Esophagus muscularis mucosa (tissue), 4 donors: ENCODE data around the gene PROK1. TPM values are rescaled to one million over a fixed set of nuclear protein-coding genes. Genes with fewer than 3 reads are reported as not detected.

Source experiments
- DNase-seq: peaks from one replicate; pipeline ENCODE4 v3.0.0-alpha.2; 2017; ENCODE audit errors: extremely low spot score
- H3K27ac ChIP-seq, 4 donors: fragments of 200-600 bp; sonication (generic); replicated peaks in 1 of 4; 1 replicate in 3 of 4; 2 replicates in 1 of 4; pipeline ENCODE4 v1.5.1; 2016 to 2019; ENCODE audit warnings: mild to moderate bottlenecking in 1 of 4
- H3K27me3 ChIP-seq, 4 donors: fragments of 200-600 bp; sonication (generic); one replicate each; pipeline versions ENCODE4 v1.5.1 to v1.6.0; 2016 to 2019
- H3K36me3 ChIP-seq, 4 donors: fragments of 200-600 bp; sonication (generic); one replicate each; pipeline ENCODE4 v1.5.1; 2016 to 2019
- H3K4me1 ChIP-seq, 4 donors: fragments of 200-600 bp; sonication (generic); one replicate each; pipeline ENCODE4 v1.5.1; 2016 to 2019
- H3K4me3 ChIP-seq, 4 donors: fragments of 200-600 bp; sonication (generic); 1 replicate in 2 of 4; 2 replicates in 2 of 4; pipeline ENCODE4 v1.5.1; 2016 to 2019; ENCODE audit warnings: mild to moderate bottlenecking in 4 of 4, moderate library complexity in 1 of 4
- H3K9me3 ChIP-seq, 4 donors: fragments of 200-600 bp; sonication (generic); 1 replicate in 3 of 4; 2 replicates in 1 of 4; pipeline ENCODE4 v1.5.1; 2016 to 2019
- EP300 ChIP-seq: sonication (generic); formaldehyde crosslinking; IDR thresholded peaks from one replicate; pipeline ENCODE4 v1.6.1; 2017; ENCODE audit warnings: antibody characterized with exemption
- POLR2A ChIP-seq: fragments of 450-650 bp; IDR thresholded peaks from one replicate; pipeline ENCODE4 v1.6.1; 2017; ENCODE audit warnings: antibody characterized with exemption, moderate library complexity, mild to moderate bottlenecking, low read depth
- POLR2AphosphoS5 ChIP-seq, 2 donors: sonication (generic); formaldehyde crosslinking; IDR thresholded peaks; one replicate each; pipeline ENCODE4 v1.6.1; 2017; ENCODE audit warnings: antibody characterized with exemption in 2 of 2
- WGBS: methylation state at CpG from one replicate; pipeline ENCODE4 v1.1.5; 2018; 5-methylcytosine and 5-hydroxymethylcytosine counted together
- intact Hi-C: fragments of 100-400 bp; cut with DNase I; formaldehyde crosslinking; loops from one replicate; pipeline ENCODE4 v1.15.1; 2023
- total RNA-seq, 4 donors: library from RNA; depleted of rRNA; stranded (reverse); fragments of >200 nt; gene quantifications; one replicate each; pipeline versions ENCODE4 v1.1.0 to v1.2.1, GENCODE V29; 2016
- TF ChIP-seq, protein P1 (sequence below), 3 experiments: fragments of 200-600 bp in 2 of 3; fragments of 450-650 bp in 1 of 3; sonication (generic) in 2 of 3; IDR thresholded peaks; one replicate each; pipeline ENCODE4 v1.5.1; 2017 to 2019; ENCODE audit warnings: antibody characterized with exemption in 3 of 3, mild to moderate bottlenecking in 2 of 3, moderate library complexity in 1 of 3

The PROK1 gene
- total RNA-seq, 4 donors from 2014 or later = not detected

DNA sequence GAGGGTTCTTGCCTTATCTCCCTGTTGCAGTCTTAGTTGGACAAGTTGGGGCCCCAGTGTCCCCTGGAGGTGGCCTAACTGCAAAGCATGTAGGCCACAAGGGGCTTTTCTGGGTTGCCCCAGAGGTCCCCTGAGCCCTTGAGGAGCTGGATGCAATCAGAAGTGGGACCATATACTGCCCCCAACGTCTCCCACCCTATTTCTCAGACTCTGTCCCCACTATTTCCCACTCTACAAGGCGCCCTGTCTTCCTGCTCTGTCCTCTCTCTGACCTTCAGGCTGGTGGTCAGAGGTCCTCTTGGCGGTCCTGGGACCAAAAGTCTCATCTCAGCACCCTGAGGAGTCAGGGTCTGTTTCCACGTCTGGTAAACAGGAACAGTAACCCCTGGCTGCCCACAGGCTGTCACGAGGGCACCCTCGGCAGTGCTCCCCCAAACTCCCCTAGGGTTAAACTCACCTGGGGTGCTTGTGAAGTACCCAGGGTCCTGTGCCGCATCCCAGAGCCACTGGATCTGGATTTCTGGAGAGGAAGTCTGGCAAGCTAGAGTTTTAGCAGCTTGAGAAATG is 14.9 kb downstream of the PROK1 start:
- DNase-seq = no peak

DNA sequence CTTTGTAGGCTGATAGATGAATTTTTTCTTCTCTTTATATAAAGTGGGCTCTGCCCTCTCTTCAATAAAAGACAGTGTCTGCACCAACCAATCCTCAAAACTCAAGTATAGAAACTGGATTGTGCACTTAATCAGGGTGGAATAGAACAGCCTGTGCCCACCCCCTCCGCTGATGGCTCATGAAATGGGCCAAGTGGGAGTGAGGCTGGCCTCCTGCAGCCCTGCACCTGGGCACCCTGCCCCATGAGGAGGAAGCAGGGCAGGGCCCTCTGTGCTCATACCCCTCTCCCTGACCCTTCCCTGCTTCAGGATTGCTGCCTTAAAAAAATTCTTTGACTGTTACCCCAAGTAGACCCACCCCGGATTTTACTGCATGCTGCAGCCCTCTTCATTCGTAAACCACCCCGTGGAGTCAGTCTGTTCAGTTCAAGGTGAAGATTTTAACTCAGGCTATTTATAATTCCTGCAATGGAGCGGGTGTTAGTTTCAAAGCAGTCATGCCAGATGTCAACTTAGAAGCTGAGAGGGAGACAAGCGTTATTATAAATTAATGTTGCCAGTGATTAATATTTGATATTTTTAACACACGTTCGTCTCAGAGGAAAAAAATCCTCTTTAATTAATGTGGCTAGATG is 15.8 kb downstream of the PROK1 start:
- H3K9me3 ChIP-seq = no peaks in the 10 kb centered on the region
- no peaks in the 10 kb centered on the region for H3K27me3 ChIP-seq
- WGBS = 42% methylated on average over 8 of the region's 8 CpGs
- H3K36me3 ChIP-seq = no peaks in the 10 kb centered on the region
- intact Hi-C loops = loop anchor here (10.0 kb wide), 1 partner anchor 412 kb away; no protein-coding TSS in a partner anchor
- DNase-seq = no peak
- no peak overlapping the region for H3K4me3 ChIP-seq
- H3K27ac ChIP-seq = peak overlapping the region; percentile 39 to 55 (median 54)
- peaks cover 5 to 50% (median 47%) of the 10 kb centered on the region in 4 donors for H3K4me1 ChIP-seq
- TF ChIP-seq POLR2AphosphoS5 (IDR thresholded peaks at IDR 0.05) (no peak), EP300 (no peak), POLR2A (no peak)
- TF ChIP-seq, protein P1, sequence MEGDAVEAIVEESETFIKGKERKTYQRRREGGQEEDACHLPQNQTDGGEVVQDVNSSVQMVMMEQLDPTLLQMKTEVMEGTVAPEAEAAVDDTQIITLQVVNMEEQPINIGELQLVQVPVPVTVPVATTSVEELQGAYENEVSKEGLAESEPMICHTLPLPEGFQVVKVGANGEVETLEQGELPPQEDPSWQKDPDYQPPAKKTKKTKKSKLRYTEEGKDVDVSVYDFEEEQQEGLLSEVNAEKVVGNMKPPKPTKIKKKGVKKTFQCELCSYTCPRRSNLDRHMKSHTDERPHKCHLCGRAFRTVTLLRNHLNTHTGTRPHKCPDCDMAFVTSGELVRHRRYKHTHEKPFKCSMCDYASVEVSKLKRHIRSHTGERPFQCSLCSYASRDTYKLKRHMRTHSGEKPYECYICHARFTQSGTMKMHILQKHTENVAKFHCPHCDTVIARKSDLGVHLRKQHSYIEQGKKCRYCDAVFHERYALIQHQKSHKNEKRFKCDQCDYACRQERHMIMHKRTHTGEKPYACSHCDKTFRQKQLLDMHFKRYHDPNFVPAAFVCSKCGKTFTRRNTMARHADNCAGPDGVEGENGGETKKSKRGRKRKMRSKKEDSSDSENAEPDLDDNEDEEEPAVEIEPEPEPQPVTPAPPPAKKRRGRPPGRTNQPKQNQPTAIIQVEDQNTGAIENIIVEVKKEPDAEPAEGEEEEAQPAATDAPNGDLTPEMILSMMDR (IDR thresholded peaks at IDR 0.05) = no peak

More for the DNA sequence above, 14.9 kb downstream of the PROK1 start:
- H3K27ac ChIP-seq = peak overlapping the region; percentile 39 to 55 (median 54)
- H3K9me3 ChIP-seq = no peaks in the 10 kb centered on the region
- H3K4me3 ChIP-seq = no peak overlapping the region
- no peak for TF ChIP-seq POLR2AphosphoS5 (IDR thresholded peaks at IDR 0.05)
- no peak for TF ChIP-seq EP300
- TF ChIP-seq, protein P1 (IDR thresholded peaks at IDR 0.05) = no peak
- no peak for TF ChIP-seq POLR2A
- intact Hi-C loops = loop anchor here (10.0 kb wide), 1 partner anchor 411 kb away; no protein-coding TSS in a partner anchor
- H3K4me1 ChIP-seq = peaks cover 5 to 50% (median 47%) of the 10 kb centered on the region in 4 donors
- H3K27me3 ChIP-seq = no peaks in the 10 kb centered on the region
- H3K36me3 ChIP-seq = no peaks in the 10 kb centered on the region
- 92% methylated on average over 4 of the region's 7 CpGs for WGBS

DNA sequence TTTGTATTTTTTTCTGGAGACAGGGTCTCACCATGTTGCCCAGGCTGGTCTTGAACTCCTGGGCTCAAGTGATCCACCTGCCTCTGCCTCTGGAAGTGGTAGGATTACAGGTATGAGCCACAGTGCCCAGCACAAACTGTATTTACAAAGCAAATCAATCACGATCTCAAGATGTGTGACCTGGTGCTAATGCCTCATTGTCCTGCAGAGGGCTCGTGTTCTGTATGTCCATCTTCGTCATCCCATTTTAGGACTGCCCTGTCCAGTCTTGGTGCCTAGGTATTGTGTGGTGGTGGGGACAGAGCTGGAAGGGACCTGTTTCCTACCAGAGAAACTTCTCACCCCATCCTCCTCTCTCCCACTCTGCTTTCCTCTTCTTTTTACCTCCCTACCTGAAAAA is 20.2 kb downstream of the PROK1 start:
- Histone ChIP-seq H3K27ac (no peak overlapping the region), H3K4me3 (no peak overlapping the region), H3K9me3 (no peaks in the 10 kb centered on the region), H3K27me3 (no peaks in the 10 kb centered on the region), H3K36me3 (no peaks in the 10 kb centered on the region), H3K4me1 (peaks cover 5 to 16% (median 14%) of the 10 kb centered on the region in 4 donors)
- TF ChIP-seq EP300 (no peak), POLR2AphosphoS5 (IDR thresholded peaks at IDR 0.05) (no peak), POLR2A (no peak)
- TF ChIP-seq, protein P1 (IDR thresholded peaks at IDR 0.05) = no peak
- no peak for DNase-seq
- 74% methylated on average over 3 of the region's 3 CpGs for WGBS
- intact Hi-C loops = no loop called here

DNA sequence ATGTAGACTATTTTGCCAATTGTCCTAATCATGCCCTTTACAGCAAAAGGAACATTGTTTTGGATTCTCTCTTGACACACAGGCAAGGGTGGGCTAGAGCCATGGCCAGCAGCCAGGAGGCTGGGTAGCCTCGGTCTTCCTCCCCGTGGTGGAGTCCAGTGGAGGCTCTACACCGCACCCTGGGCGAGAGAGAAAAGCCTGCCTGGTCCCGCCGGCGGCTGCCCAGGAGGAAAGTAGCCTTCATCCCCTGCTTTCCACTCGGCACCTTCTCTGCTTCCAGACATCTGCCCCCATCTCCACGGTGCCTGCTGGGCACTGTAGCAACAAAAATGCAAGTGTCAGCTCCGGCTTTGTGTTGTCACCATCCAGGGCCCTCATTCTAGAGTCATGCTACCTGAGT is 21.6 kb downstream of the PROK1 start:
- intact Hi-C loops = no loop called here

More for the DNA sequence above, 21.6 kb downstream of the PROK1 start:
- no peaks in the 10 kb centered on the region for H3K9me3 ChIP-seq
- TF ChIP-seq POLR2A (no peak), EP300 (no peak), POLR2AphosphoS5 (IDR thresholded peaks at IDR 0.05) (no peak)
- TF ChIP-seq, protein P1 (IDR thresholded peaks at IDR 0.05) = no peak
- 65% methylated on average over 4 of the region's 10 CpGs for WGBS
- no peak for DNase-seq
- H3K4me1 ChIP-seq = peaks cover 0 to 2% (median under 1%) of the 10 kb centered on the region in 4 donors
- H3K4me3 ChIP-seq = no peak overlapping the region
- H3K27ac ChIP-seq = no peak overlapping the region
- H3K36me3 ChIP-seq = no peaks in the 10 kb centered on the region
- H3K27me3 ChIP-seq = no peaks in the 10 kb centered on the region
